Neural cell (in vitro differentiated cells): ENCODE measurements around the gene CNTNAP2. TPM values are rescaled to one million over a fixed set of nuclear protein-coding genes. Genes with fewer than 3 reads are reported as not detected.

ENCODE experiments used
- H2AFZ ChIP-seq: fragments of 200-600, 300-800 bp; sonication (generic), shearing (Covaris generic); 2 replicates; pipeline ENCODE4 v1.6.0; 2014; ENCODE audit warnings: low read depth, mild to moderate bottlenecking, antibody characterized with exemption, low read length, moderate library complexity
- H3F3A ChIP-seq: fragments of 200-600 bp; shearing (Covaris generic); 2 replicates; pipeline ENCODE4 v1.6.1; 2016; ENCODE audit warnings: mild to moderate bottlenecking, moderate library complexity, mixed read lengths, antibody characterized with exemption, low read length; ENCODE audit not compliant: insufficient read depth, poor library complexity, severe bottlenecking
- H3K27ac ChIP-seq: fragments of 200-600, 300-800 bp; sonication (generic), shearing (Covaris generic); 2 replicates; pipeline ENCODE4 v1.5.1; 2014; ENCODE audit warnings: mild to moderate bottlenecking, low read length, moderate library complexity
- H3K27me3 ChIP-seq: fragments of 300-800, 200-600 bp; sonication (generic), shearing (Covaris generic); 2 replicates; pipeline ENCODE4 v1.6.0; 2014; ENCODE audit warnings: mild to moderate bottlenecking, low read depth, low read length, moderate library complexity; ENCODE audit not compliant: insufficient read depth
- H3K36me3 ChIP-seq: fragments of 300-800, 200-600 bp; sonication (generic), shearing (Covaris generic); 2 replicates; pipeline ENCODE4 v1.5.1; 2014; ENCODE audit warnings: mild to moderate bottlenecking, antibody characterized with exemption, low read length, moderate library complexity; ENCODE audit not compliant: insufficient read depth
- H3K4me2 ChIP-seq: fragments of 300-800, 200-600 bp; sonication (generic), shearing (Covaris generic); 2 replicates; pipeline ENCODE4 v1.6.0; 2014; ENCODE audit warnings: mild to moderate bottlenecking, low read length
- H3K4me3 ChIP-seq: fragments of 300-800, 200-600 bp; sonication (generic), shearing (Covaris generic); 2 replicates; pipeline ENCODE4 v1.5.1; 2014; ENCODE audit warnings: mild to moderate bottlenecking, low read length, moderate library complexity
- H3K79me2 ChIP-seq: fragments of 200-600 bp; shearing (Covaris generic); replicated peaks from 2 replicates; pipeline ENCODE4 v1.6.0; 2014; ENCODE audit warnings: mild to moderate bottlenecking, low read length, moderate library complexity; ENCODE audit not compliant: insufficient read depth
- H3K9ac ChIP-seq: fragments of 300-800, 200-600 bp; sonication (generic), shearing (Covaris generic); 2 replicates; pipeline ENCODE4 v1.6.1; 2016; ENCODE audit warnings: mild to moderate bottlenecking, low read length, mixed read lengths
- H3K9me2 ChIP-seq: fragments of 200-600 bp; shearing (Covaris generic); 2 replicates; pipeline ENCODE4 v1.6.1; 2016; ENCODE audit warnings: mild to moderate bottlenecking, low read length, mixed read lengths; ENCODE audit not compliant: insufficient read depth
- H3K9me3 ChIP-seq: fragments of 200-600, 300-800 bp; sonication (generic), shearing (Covaris generic); 2 replicates; pipeline ENCODE4 v1.6.1; 2016; ENCODE audit warnings: mild to moderate bottlenecking, mixed run types, low read length, moderate library complexity, mixed read lengths
- H4K20me1 ChIP-seq: fragments of 200-600 bp; shearing (Covaris generic); 2 replicates; pipeline ENCODE4 v1.6.1; 2016; ENCODE audit warnings: mild to moderate bottlenecking, mixed run types; ENCODE audit not compliant: insufficient read depth
- EP300 ChIP-seq: fragments of 450-650 bp; conservative IDR thresholded peaks from 2 replicates; pipeline ENCODE4 v1.6.1; 2014; ENCODE audit warnings: antibody characterized with exemption, mild to moderate bottlenecking, moderate library complexity; ENCODE audit not compliant: poor library complexity, severe bottlenecking
- EZH2 ChIP-seq: fragments of 200-600, 300-800 bp; shearing (Covaris generic), sonication (generic); IDR thresholded peaks from 2 replicates; pipeline ENCODE4 v1.6.1; 2014; ENCODE audit warnings: antibody characterized with exemption, low read length, borderline replicate concordance, mild to moderate bottlenecking; ENCODE audit not compliant: insufficient read depth, poor library complexity, severe bottlenecking
- MXI1 ChIP-seq: fragments of 450-650 bp; conservative IDR thresholded peaks from 2 replicates; pipeline ENCODE4 v1.6.1; 2014; ENCODE audit warnings: antibody characterized with exemption, mild to moderate bottlenecking; ENCODE audit not compliant: poor library complexity, severe bottlenecking
- POLR2AphosphoS5 ChIP-seq: IDR thresholded peaks from 2 replicates; pipeline ENCODE4 v1.6.1; 2012
- RAD21 ChIP-seq: fragments of 450-650 bp; conservative IDR thresholded peaks from 2 replicates; pipeline ENCODE4 v1.6.1; 2014; ENCODE audit warnings: antibody characterized with exemption, mild to moderate bottlenecking, moderate library complexity
- REST ChIP-seq: IDR thresholded peaks from 2 replicates; pipeline ENCODE4 v1.6.1; 2012; ENCODE audit warnings: borderline replicate concordance
- SMC3 ChIP-seq: fragments of 450-650 bp; conservative IDR thresholded peaks from 2 replicates; pipeline ENCODE4 v1.6.1; 2014; ENCODE audit warnings: antibody characterized with exemption, mild to moderate bottlenecking, moderate library complexity; ENCODE audit not compliant: poor library complexity
- TAF1 ChIP-seq: IDR thresholded peaks from 2 replicates; pipeline ENCODE4 v1.6.1; 2012; ENCODE audit warnings: low read depth
- polyA plus RNA-seq: library from polyadenylated mRNA; depleted of rRNA; stranded (reverse); fragments of >200 nt; gene quantifications from 2 replicates; pipeline ENCODE4 v1.2.3, GENCODE V29; 2014
- TF ChIP-seq, protein P1 (sequence below): fragments of 450-650 bp; IDR thresholded peaks from 2 replicates; pipeline ENCODE4 v1.5.1; 2014; ENCODE audit warnings: antibody characterized with exemption, mild to moderate bottlenecking, moderate library complexity; ENCODE audit not compliant: poor library complexity, severe bottlenecking

CNTNAP2 gene
- polyA plus RNA-seq, 1 donor from 2014 or later = 276 TPM

- no peak overlapping the region for H3K4me2 ChIP-seq
- H3K27ac ChIP-seq = no peak overlapping the region
- TF ChIP-seq EZH2 (no peak), REST (no peak), TAF1 (no peak), POLR2AphosphoS5 (no peak), SMC3 (no peak), RAD21 (no peak), EP300 (no peak), MXI1 (no peak)
- TF ChIP-seq, protein P1, sequence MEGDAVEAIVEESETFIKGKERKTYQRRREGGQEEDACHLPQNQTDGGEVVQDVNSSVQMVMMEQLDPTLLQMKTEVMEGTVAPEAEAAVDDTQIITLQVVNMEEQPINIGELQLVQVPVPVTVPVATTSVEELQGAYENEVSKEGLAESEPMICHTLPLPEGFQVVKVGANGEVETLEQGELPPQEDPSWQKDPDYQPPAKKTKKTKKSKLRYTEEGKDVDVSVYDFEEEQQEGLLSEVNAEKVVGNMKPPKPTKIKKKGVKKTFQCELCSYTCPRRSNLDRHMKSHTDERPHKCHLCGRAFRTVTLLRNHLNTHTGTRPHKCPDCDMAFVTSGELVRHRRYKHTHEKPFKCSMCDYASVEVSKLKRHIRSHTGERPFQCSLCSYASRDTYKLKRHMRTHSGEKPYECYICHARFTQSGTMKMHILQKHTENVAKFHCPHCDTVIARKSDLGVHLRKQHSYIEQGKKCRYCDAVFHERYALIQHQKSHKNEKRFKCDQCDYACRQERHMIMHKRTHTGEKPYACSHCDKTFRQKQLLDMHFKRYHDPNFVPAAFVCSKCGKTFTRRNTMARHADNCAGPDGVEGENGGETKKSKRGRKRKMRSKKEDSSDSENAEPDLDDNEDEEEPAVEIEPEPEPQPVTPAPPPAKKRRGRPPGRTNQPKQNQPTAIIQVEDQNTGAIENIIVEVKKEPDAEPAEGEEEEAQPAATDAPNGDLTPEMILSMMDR = no peak
- no peaks in the 10 kb centered on the region for H4K20me1 ChIP-seq
- no peak overlapping the region for H2AFZ ChIP-seq
- H3F3A ChIP-seq = no peaks in the 10 kb centered on the region
- H3K79me2 ChIP-seq = no peaks in the 10 kb centered on the region
- H3K36me3 ChIP-seq = no peaks in the 10 kb centered on the region
- no peak overlapping the region for H3K4me3 ChIP-seq
- H3K9me3 ChIP-seq = no peaks in the 10 kb centered on the region
- H3K9ac ChIP-seq = no peak overlapping the region
- H3K9me2 ChIP-seq = no peaks in the 10 kb centered on the region
- no peaks in the 10 kb centered on the region for H3K27me3 ChIP-seq
These were observed 1029.6 kb downstream of the CNTNAP2 start for GRCh38 chr7:147146169-147146568.

GRCh38 chr7:147151661-147152060 is 1035.1 kb downstream of the CNTNAP2 start:
- TF ChIP-seq EP300 = no peak
- no peak for TF ChIP-seq EZH2
- no peak for TF ChIP-seq RAD21
- TF ChIP-seq TAF1 = no peak
- TF ChIP-seq SMC3 = no peak
- TF ChIP-seq POLR2AphosphoS5 = no peak
- TF ChIP-seq, protein P1 = no peak
- no peak for TF ChIP-seq MXI1
- no peak for TF ChIP-seq REST
- no peak overlapping the region for H2AFZ ChIP-seq
- H3K27ac ChIP-seq = no peak overlapping the region
- H3K9me2 ChIP-seq = no peaks in the 10 kb centered on the region
- H3K79me2 ChIP-seq = no peaks in the 10 kb centered on the region
- no peaks in the 10 kb centered on the region for H3K36me3 ChIP-seq
- H3K9me3 ChIP-seq = no peaks in the 10 kb centered on the region
- no peak overlapping the region for H3K9ac ChIP-seq
- no peaks in the 10 kb centered on the region for H3F3A ChIP-seq
- no peak overlapping the region for H3K4me2 ChIP-seq
- no peaks in the 10 kb centered on the region for H4K20me1 ChIP-seq
- H3K4me3 ChIP-seq = no peak overlapping the region
- H3K27me3 ChIP-seq = no peaks in the 10 kb centered on the region
